ENCODE data around the gene TICAM2. TPM values are rescaled to one million over a fixed set of nuclear protein-coding genes. Genes with fewer than 3 reads are reported as not detected.
A peak's percentile ranks its signal among the peaks of the same experiment; 100 is the strongest.

The TICAM2 gene
- total RNA-seq, 2 donors from 2014 or later = 3.5 TPM

DNA sequence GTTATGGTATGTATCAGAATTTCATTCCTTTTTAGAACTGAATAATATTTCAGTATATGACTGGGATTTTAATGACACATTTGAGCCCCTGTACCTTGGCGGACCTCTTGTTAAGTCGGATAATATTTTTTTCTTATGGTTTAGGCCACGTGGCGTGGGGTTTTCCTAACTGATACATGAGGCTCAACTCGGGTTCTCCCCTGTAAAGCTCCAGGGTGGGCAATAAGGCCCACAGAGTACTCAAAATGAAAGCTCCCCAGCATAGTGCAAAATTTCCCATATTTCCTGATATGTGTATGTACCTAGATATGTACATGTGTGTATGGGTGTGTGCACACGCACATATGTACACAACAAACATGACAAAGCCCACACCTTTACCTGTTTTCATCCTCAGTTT lies 24.5 kb downstream of the TICAM2 start:
- ATAC-seq = no peak
- intact Hi-C loops (cut with DNase I) = loop anchor here in 1 of 2 donors (5.0 kb wide), 2 partner anchors 200 to 265 kb away; no protein-coding TSS in a partner anchor
- no peak for DNase-seq

GRCh38 chr5:115577329-115577728 lies 24.9 kb downstream of the TICAM2 start:
- DNase-seq = no peak
- no peak for ATAC-seq
- intact Hi-C loops (cut with DNase I) = loop anchor here in 1 of 2 donors (5.0 kb wide), 2 partner anchors 200 to 265 kb away; no protein-coding TSS in a partner anchor

DNA sequence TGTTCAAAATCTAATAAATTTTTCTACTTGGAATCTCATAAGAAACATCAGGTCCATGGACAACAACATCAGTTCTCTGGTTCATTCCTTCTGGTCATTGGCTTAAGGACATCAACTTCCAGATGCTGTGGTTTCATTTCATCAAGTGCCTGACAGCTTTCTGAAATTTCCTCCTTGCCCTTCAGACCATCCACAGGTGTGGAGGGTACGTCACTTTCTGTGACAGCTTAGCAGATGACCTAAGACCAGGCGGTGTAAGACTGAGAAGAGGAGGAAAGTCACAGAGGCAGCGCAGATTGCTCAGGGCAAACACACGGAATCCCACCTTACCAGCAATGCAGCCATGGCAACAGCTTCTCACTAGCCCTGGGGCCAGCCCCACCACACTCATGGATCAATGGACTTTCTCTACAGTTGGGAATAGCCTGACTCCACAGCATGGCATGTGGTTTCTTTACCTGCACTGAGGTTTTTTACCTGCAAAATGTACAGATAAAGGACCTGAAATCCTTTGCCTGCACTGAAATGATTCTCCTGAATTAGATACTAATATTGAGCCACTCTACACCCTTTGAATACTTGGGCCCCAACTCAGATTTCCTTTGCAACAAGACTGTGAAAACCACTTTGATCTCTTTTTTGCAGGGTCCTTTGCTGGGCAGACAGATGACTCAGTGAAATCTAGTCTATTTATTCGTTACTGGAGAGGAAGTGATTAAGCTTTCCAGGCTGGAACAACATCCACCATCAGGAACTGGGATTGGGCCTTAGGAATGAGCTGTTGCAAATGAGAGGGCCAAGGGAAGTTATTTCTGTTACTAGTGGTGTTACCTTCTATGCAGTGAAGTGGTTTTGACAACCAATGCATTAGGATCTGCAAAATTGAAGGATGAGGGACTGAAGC lies 26.9 kb downstream of the TICAM2 start:
- no peak for ATAC-seq
- DNase-seq = no peak
- intact Hi-C loops (cut with DNase I) = loop anchor here in 1 of 2 donors (5.0 kb wide), 2 partner anchors 198 to 263 kb away; no protein-coding TSS in a partner anchor

- ATAC-seq (peak in 1 of 2 donors; percentile 36), DNase-seq (no peak)
- intact Hi-C loops (cut with DNase I) = no loop called here
These were observed 29.1 kb downstream of the TICAM2 start for GRCh38 chr5:115573133-115573532.

GRCh38 chr5:115571441-115571878 lies 30.8 kb downstream of the TICAM2 start:
- peak; percentile 70 to 83 for ATAC-seq
- DNase-seq = no peak
- intact Hi-C loops (cut with DNase I) = no loop called here

- intact Hi-C loops (cut with DNase I) = no loop called here
- ATAC-seq (no peak), DNase-seq (no peak)
These were observed 33.6 kb downstream of the TICAM2 start for GRCh38 chr5:115568668-115569067.

- DNase-seq (no peak), ATAC-seq (peak in 1 of 2 donors; percentile 19)
- intact Hi-C loops (cut with DNase I) = no loop called here
These were observed 37.0 kb downstream of the TICAM2 start for GRCh38 chr5:115565233-115565632.

GRCh38 chr5:115561176-115561575 lies 41.1 kb downstream of the TICAM2 start:
- ATAC-seq (no peak), DNase-seq (no peak)
- intact Hi-C loops (cut with DNase I) = no loop called here

- DNase-seq (no peak), ATAC-seq (peak in 1 of 2 donors; percentile 23)
- intact Hi-C loops (cut with DNase I) = no loop called here
These were observed 42.8 kb downstream of the TICAM2 start for GRCh38 chr5:115559524-115559923.

DNA sequence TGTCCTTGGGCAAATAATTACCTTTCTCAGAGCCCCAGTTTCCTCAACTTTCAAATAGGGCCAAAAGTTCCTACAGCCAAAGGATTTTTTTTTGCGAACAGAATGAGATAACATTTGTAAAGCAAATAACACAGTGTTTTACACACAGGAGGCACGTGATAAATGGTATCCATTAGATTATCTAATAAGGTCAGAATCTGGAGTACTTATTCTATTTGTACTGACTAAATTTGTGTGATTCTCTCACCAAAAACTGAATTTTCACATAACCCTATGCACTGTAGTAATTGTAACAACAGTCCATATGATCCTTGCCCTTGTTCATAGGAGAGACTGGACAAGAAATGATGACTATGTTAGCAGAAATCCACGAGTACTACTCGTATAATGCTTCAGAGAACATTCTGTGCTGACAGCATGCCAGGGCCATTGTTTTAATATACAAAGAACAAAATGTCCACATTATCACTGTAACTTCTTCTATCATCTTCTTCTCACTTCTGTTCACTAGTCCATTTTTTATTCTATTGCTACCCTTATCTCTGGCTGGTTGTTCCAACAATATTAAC lies 43.8 kb downstream of the TICAM2 start:
- intact Hi-C loops (cut with DNase I) = no loop called here
- ATAC-seq (peak in 1 of 2 donors; percentile 40), DNase-seq (no peak)

DNA sequence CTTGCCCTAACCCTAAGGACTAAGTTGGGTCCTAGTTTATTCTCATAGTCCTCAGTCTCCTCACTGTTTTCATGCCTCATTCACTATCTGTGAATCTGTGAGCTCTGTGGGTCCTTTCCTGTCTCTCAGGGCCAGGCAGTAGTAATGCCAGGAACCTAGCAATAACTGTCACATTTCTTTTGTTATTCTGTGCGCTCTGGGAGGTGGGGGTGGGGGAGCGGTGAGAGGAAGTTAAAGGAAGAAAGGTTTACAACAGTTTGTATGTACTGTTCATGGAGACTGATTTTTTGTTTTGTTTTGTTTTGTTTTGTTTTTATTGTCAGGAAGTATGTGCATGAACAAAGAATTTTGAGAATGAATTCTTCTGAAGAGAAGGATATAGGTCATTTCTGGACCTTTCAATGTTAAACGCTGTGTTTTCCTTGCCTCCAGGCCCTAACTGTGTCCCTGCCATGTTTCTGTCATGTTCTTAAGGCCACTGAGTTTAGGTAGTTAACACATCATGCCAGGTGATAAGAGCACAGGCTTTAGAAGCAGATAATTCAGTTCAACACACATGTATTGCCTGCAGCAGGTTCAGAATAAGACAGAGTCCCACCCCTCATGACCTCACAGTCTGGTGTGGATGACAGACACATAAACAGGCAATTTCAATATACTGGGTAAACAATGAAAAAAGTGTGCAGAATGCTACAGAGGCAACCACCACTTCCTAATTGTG lies 44.5 kb downstream of the TICAM2 start:
- ATAC-seq (peak in 1 of 2 donors; percentile 29), DNase-seq (no peak)
- intact Hi-C loops (cut with DNase I) = no loop called here

GRCh38 chr5:115556276-115556675 lies 46.0 kb downstream of the TICAM2 start:
- no peak for DNase-seq
- ATAC-seq = no peak
- intact Hi-C loops (cut with DNase I) = no loop called here

DNA sequence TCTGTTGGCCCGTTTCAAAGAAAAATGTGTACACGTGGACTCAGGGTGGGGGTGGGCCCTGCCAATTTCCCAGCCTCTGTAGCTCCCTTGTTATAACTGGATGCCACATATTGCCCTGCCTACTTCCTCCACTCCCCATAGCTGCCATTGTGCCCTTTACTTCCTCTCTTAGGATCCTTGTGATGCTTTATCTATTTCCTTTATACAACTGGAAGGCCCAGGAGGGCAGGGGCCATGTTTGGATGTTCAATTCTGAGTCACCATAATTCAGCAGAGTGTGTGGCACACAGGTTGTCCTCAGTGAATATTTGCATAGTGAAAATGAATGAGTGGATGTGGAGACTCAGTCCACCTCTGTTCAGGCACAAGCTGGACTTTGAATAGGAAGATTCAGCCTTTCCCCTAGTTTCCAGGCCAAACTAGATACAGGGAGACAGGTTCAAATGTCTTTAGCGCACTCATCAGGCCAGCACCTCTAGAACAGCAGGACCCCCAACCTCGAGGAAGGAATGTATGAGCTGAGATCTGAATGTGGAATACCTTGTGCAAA lies 47.1 kb downstream of the TICAM2 start:
- intact Hi-C loops (cut with DNase I) = no loop called here
- no peak for DNase-seq
- no peak for ATAC-seq

DNA sequence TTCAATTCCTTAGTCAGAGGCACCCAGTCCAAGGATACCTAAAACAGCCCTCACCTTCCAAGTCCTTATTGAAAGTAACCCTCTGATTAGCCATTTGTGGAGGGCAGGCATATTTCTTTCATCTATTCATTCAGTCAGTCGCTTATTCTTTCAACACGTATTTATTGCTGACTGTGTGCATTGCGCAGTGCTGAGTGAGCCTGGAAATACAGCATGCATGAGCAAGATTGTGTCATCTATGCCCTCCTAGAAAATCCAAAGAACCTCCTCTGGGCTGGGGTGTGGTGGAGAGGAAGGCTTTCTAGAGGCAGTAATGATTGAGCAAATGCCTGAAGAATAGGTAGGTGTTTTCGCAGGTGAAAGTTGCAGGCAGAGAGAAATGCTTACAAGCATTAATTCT lies 49.2 kb downstream of the TICAM2 start:
- intact Hi-C loops (cut with DNase I) = no loop called here
- DNase-seq (no peak), ATAC-seq (no peak)

DNA sequence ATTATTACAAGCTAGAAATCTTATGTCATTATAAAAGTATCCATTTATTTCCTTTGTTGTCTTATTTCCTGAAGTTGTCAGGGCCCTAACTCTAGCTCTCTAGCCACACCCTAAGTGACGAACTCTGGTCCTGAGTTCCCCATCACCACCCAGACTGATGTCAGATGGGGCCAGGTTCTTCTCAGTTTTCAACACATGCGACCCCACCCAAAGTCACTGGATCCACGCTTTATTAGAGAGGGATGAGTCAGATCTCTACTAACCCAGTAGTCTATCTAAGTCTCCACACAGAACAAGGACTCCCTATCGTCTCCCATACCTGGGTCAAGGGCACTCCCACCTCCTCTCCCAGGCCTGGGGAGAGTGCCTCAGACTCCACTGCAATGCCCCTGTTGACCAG lies 50.9 kb downstream of the TICAM2 start:
- DNase-seq (no peak), ATAC-seq (peak in 1 of 2 donors; percentile 77)
- intact Hi-C loops (cut with DNase I) = no loop called here

GRCh38 chr5:115549154-115549553 lies 53.1 kb downstream of the TICAM2 start:
- ATAC-seq = no peak
- intact Hi-C loops (cut with DNase I) = no loop called here
- no peak for DNase-seq

DNA sequence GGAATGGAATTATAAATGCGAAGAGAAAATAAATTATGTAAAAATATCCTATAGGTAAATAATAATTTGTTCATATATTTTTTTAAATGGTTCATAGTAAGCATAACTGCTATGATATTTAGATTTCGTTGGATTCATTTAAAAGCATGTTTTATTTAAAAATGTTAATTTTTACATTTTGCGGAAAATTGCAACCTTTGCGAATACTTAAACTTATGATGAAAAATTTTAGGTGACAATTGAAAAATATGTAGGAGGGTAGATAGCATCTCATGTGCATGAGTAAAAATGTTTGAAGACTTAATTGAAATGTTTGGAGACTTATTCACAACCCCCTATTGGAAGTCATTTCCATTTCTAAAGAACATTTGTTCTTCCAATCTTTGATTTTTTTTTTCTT lies 53.6 kb downstream of the TICAM2 start:
- intact Hi-C loops (cut with DNase I) = no loop called here
- no peak for ATAC-seq
- DNase-seq = no peak

- intact Hi-C loops (cut with DNase I) = no loop called here
- ATAC-seq = no peak
- no peak for DNase-seq
These were observed 56.9 kb downstream of the TICAM2 start for GRCh38 chr5:115545351-115545882.

Data from left cardiac atrium (tissue), 4 donors.